ENCODE measurements around the gene ERC2. TPM values are rescaled to one million over a fixed set of nuclear protein-coding genes. Genes with fewer than 3 reads are reported as not detected.
A peak's percentile ranks its signal among the peaks of the same experiment; 100 is the strongest.

ERC2 gene
- total RNA-seq, 1 experiment from 2014 or later, result 0.77 TPM

GRCh38 chr3:55512571-55513343 lies 955.5 kb downstream of the ERC2 start:
- ATAC-seq, result peak; percentile 29
- H4K20me1 ChIP-seq (ENCODE audit: low read length), result no peaks in the 10 kb centered on the region
- peak overlapping the region; percentile 79 for H3K4me2 ChIP-seq (ENCODE audit: low read length)
- peaks cover 25% of the 10 kb centered on the region for H3K4me1 ChIP-seq (ENCODE audit: insufficient read depth, low read length)
- no TSS peak for BruUV-seq (replicated peaks)
- H3K36me3 ChIP-seq (ENCODE audit: low read depth, low read length), result no peaks in the 10 kb centered on the region
- H3K9me3 ChIP-seq (ENCODE audit: low read length), result no peaks in the 10 kb centered on the region
- CTCF ChIA-PET, result interaction anchor here (0.6 to 1.2 kb wide), 3 partner anchors 12 to 110 kb away, joined by 3 to 4 read pairs (median 3); no protein-coding TSS in a partner anchor
- peak overlapping the region; percentile 61 for H3K27ac ChIP-seq (ENCODE audit: low read length)
- peak overlapping the region; percentile 47 for H3K4me3 ChIP-seq (ENCODE audit: low read length)
- H2AFZ ChIP-seq (ENCODE audit: low read length), result peak overlapping the region; percentile 49
- no peak for TF ChIP-seq EZH2 (IDR thresholded peaks at IDR 0.05; ENCODE audit: low read length, unreplicated experiment)
- TF ChIP-seq EZH2phosphoT487 (IDR thresholded peaks at IDR 0.05; ENCODE audit: borderline replicate concordance, low read length), result no peak
- no peak for TF ChIP-seq CTCF (conservative IDR thresholded peaks at IDR 0.05; ENCODE audit: low read depth, low read length)
- no peak for DNase-seq
- no peaks in the 10 kb centered on the region for H3K79me2 ChIP-seq (ENCODE audit: low read length)
- intact Hi-C loops (cut with micrococcal nuclease), result loop anchor here (1.0 kb wide), 2 partner anchors 21 to 26 kb away; no protein-coding TSS in a partner anchor
- no peaks in the 10 kb centered on the region for H3K27me3 ChIP-seq (ENCODE audit: low read length)
- no peaks in the 10 kb centered on the region for H3K9me2 ChIP-seq (replicated peaks; ENCODE audit: low read length)
- H3F3A ChIP-seq (ENCODE audit: low read length, unreplicated experiment), result peaks cover 10% of the 10 kb centered on the region
- H3K9ac ChIP-seq (ENCODE audit: low read length), result no peak overlapping the region
- POLR2A ChIA-PET (ENCODE audit: unreplicated experiment), result interaction anchor here (0.6 to 1.0 kb wide), 2 partner anchors 12 to 78 kb away, joined by 3 to 7 read pairs; no protein-coding TSS in a partner anchor

- Histone ChIP-seq H3K4me1 (ENCODE audit: insufficient read depth, low read length) (peaks cover 24% of the 10 kb centered on the region), H2AFZ (ENCODE audit: low read length) (peak overlapping the region; percentile 49), H3K27ac (ENCODE audit: low read length) (peak overlapping the region; percentile 61), H3F3A (ENCODE audit: low read length, unreplicated experiment) (peaks cover 10% of the 10 kb centered on the region), H3K4me3 (ENCODE audit: low read length) (peak overlapping the region; percentile 47), H3K9me2 (replicated peaks; ENCODE audit: low read length) (no peaks in the 10 kb centered on the region), H3K4me2 (ENCODE audit: low read length) (peak overlapping the region; percentile 79), H3K79me2 (ENCODE audit: low read length) (no peaks in the 10 kb centered on the region), H4K20me1 (ENCODE audit: low read length) (no peaks in the 10 kb centered on the region), H3K9me3 (ENCODE audit: low read length) (no peaks in the 10 kb centered on the region), H3K36me3 (ENCODE audit: low read depth, low read length) (no peaks in the 10 kb centered on the region), H3K27me3 (ENCODE audit: low read length) (no peaks in the 10 kb centered on the region), H3K9ac (ENCODE audit: low read length) (peak overlapping the region; percentile 0; the same call in 1 of the 2 replicates)
- POLR2A ChIA-PET (ENCODE audit: unreplicated experiment), result interaction anchor here (0.6 to 1.0 kb wide), 3 partner anchors 12 to 77 kb away, joined by 3 to 7 read pairs (median 3); no protein-coding TSS in a partner anchor
- no peak for TF ChIP-seq CTCF (conservative IDR thresholded peaks at IDR 0.05; ENCODE audit: low read depth, low read length)
- TF ChIP-seq EZH2phosphoT487 (IDR thresholded peaks at IDR 0.05; ENCODE audit: borderline replicate concordance, low read length), result no peak
- no peak for TF ChIP-seq EZH2 (IDR thresholded peaks at IDR 0.05; ENCODE audit: low read length, unreplicated experiment)
- no TSS peak for BruUV-seq (replicated peaks)
- CTCF ChIA-PET, result interaction anchor here (0.5 to 1.2 kb wide), 5 partner anchors 13 to 111 kb away, joined by 3 to 12 read pairs (median 3); no protein-coding TSS in a partner anchor
- DNase-seq (peak; percentile 78), ATAC-seq (peak; percentile 90)
- intact Hi-C loops (cut with micrococcal nuclease), result loop anchor here (1.0 kb wide), 2 partner anchors 21 to 26 kb away; no protein-coding TSS in a partner anchor
These were observed 956.2 kb downstream of the ERC2 start for GRCh38 chr3:55511895-55512570.

Data from PC-3 (cell line).